ENCODE measurements around the gene CA12.
"Not testable (repeated sequence)": the region's sequence is repeated elsewhere in the genome, so short reads cannot be mapped to it uniquely, and the experiment has no call there.

Gene CA12

GRCh38 chr15:63381301-63382204 is at the start of gene CA12:
CA12 (minus strand) TSS chr15:63381846; CDS start chr15:63381720, 126 bp downstream.
- peak; percentile 43 for DNase-seq (ENCODE audit: low spot score)

GRCh38 chr15:63430766-63431451 is 49.3 kb upstream of the CA12 start:
- no peak for DNase-seq (ENCODE audit: low spot score)

- DNase-seq (ENCODE audit: low spot score) = no peak
Observed at GRCh38 chr15:63426552-63426951, 44.9 kb upstream of the CA12 start.

GRCh38 chr15:63425426-63425985 is 43.9 kb upstream of the CA12 start:
- no peak for DNase-seq (ENCODE audit: low spot score)

- no peak for DNase-seq (ENCODE audit: low spot score)
Observed at GRCh38 chr15:63422891-63423590, 41.4 kb upstream of the CA12 start.

- no peak for DNase-seq (ENCODE audit: low spot score)
Observed at GRCh38 chr15:63421433-63421832, 39.8 kb upstream of the CA12 start.

GRCh38 chr15:63420333-63420747 is 38.7 kb upstream of the CA12 start:
- DNase-seq (ENCODE audit: low spot score) = no peak

- no peak for DNase-seq (ENCODE audit: low spot score)
Observed at GRCh38 chr15:63418811-63419210, 37.2 kb upstream of the CA12 start.

- no peak for DNase-seq (ENCODE audit: low spot score)
Observed at GRCh38 chr15:63417721-63418120, 36.1 kb upstream of the CA12 start.

- DNase-seq (ENCODE audit: low spot score) = not testable (repeated sequence)
Observed at GRCh38 chr15:63417274-63417673, 35.6 kb upstream of the CA12 start.

GRCh38 chr15:63414474-63415120 is 33.0 kb upstream of the CA12 start:
- no peak for DNase-seq (ENCODE audit: low spot score)

GRCh38 chr15:63412551-63412950 is 30.9 kb upstream of the CA12 start:
- no peak for DNase-seq (ENCODE audit: low spot score)

GRCh38 chr15:63411866-63412265 is 30.2 kb upstream of the CA12 start:
- no peak for DNase-seq (ENCODE audit: low spot score)

- DNase-seq (ENCODE audit: low spot score) = no peak
Observed at GRCh38 chr15:63409179-63409578, 27.5 kb upstream of the CA12 start.

- no peak for DNase-seq (ENCODE audit: low spot score)
Observed at GRCh38 chr15:63408524-63408923, 26.9 kb upstream of the CA12 start.

- no peak for DNase-seq (ENCODE audit: low spot score)
Observed at GRCh38 chr15:63407612-63408011, 26.0 kb upstream of the CA12 start.

GRCh38 chr15:63405683-63406390 is 24.2 kb upstream of the CA12 start:
- no peak for DNase-seq (ENCODE audit: low spot score)

GRCh38 chr15:63405159-63405558 is 23.5 kb upstream of the CA12 start:
- no peak for DNase-seq (ENCODE audit: low spot score)

GRCh38 chr15:63403254-63403945 is 21.8 kb upstream of the CA12 start:
- no peak for DNase-seq (ENCODE audit: low spot score)

- DNase-seq (ENCODE audit: low spot score) = no peak
Observed at GRCh38 chr15:63402498-63403253, 21.0 kb upstream of the CA12 start.
